ENCODE results near the gene RCCD1. TPM values are rescaled to one million over a fixed set of nuclear protein-coding genes. Genes with fewer than 3 reads are reported as not detected.
A peak's percentile ranks its signal among the peaks of the same experiment; 100 is the strongest.

RCCD1 gene
- total RNA-seq, 6 experiments from 2014 or later, result 13.7 to 16.4 (median 14.2) TPM

DNA sequence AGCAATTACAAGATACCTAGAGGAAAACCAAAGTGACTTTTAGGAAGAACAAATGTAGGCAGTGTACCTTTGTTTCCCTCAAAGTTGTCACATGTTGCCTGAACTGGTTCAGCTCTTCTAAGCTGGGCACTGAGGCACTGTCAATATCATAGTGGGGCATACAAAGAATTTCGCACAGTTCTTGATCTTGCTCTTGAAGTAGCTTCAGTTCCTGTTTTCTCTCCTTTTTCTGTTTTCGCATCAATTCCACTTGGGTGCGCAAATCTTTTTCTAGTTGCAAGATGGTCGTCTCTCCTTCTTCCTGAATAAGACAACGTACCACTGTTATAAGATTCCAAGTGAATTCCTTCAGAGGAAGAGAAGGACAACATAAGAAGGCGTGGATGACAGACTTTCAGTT lies 27.0 kb downstream of the RCCD1 start:
- TF ChIP-seq, protein P1, sequence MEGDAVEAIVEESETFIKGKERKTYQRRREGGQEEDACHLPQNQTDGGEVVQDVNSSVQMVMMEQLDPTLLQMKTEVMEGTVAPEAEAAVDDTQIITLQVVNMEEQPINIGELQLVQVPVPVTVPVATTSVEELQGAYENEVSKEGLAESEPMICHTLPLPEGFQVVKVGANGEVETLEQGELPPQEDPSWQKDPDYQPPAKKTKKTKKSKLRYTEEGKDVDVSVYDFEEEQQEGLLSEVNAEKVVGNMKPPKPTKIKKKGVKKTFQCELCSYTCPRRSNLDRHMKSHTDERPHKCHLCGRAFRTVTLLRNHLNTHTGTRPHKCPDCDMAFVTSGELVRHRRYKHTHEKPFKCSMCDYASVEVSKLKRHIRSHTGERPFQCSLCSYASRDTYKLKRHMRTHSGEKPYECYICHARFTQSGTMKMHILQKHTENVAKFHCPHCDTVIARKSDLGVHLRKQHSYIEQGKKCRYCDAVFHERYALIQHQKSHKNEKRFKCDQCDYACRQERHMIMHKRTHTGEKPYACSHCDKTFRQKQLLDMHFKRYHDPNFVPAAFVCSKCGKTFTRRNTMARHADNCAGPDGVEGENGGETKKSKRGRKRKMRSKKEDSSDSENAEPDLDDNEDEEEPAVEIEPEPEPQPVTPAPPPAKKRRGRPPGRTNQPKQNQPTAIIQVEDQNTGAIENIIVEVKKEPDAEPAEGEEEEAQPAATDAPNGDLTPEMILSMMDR (IDR thresholded peaks at IDR 0.05), result no peak
- Mint-ChIP-seq H3K9me3 (no peaks in the 10 kb centered on the region), H3K4me3 (no peak overlapping the region), H3K27me3 (ENCODE audit: insufficient read depth) (no peaks in the 10 kb centered on the region), H3K36me3 (ENCODE audit: low read depth) (peaks cover 52% of the 10 kb centered on the region), H3K27ac (peak overlapping the region; percentile 18; the same call in 1 of the 2 replicates), H3K4me1 (ENCODE audit: low read depth) (peaks cover 34% of the 10 kb centered on the region)
- DNase-seq, result no peak

DNA sequence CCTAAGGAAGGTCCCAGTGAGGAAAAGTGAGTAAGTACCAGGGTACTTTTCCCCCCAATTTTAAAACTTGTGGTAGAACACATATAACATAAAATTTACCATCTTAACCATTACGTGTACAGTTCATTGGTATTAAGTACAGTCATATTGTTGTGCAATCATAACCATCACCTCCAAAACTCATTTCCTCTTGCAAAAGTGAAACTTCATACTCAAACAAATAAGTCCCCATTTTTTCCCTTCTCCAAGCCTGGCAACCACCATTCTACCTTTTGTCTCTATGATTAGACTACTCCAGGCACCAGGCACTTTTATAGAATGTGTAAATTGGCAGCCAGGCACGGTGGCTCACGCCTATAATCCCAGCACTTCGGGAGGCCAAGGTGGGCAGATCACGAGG lies 27.5 kb downstream of the RCCD1 start:
- Mint-ChIP-seq H3K9me3 (no peaks in the 10 kb centered on the region), H3K27ac (peak overlapping the region; percentile 76), H3K4me1 (ENCODE audit: low read depth) (peaks cover 34% of the 10 kb centered on the region), H3K36me3 (ENCODE audit: low read depth) (peaks cover 52% of the 10 kb centered on the region), H3K4me3 (no peak overlapping the region), H3K27me3 (ENCODE audit: insufficient read depth) (no peaks in the 10 kb centered on the region)
- peak; percentile 9 for DNase-seq
- TF ChIP-seq, protein P1 (IDR thresholded peaks at IDR 0.05), result no peak

DNA sequence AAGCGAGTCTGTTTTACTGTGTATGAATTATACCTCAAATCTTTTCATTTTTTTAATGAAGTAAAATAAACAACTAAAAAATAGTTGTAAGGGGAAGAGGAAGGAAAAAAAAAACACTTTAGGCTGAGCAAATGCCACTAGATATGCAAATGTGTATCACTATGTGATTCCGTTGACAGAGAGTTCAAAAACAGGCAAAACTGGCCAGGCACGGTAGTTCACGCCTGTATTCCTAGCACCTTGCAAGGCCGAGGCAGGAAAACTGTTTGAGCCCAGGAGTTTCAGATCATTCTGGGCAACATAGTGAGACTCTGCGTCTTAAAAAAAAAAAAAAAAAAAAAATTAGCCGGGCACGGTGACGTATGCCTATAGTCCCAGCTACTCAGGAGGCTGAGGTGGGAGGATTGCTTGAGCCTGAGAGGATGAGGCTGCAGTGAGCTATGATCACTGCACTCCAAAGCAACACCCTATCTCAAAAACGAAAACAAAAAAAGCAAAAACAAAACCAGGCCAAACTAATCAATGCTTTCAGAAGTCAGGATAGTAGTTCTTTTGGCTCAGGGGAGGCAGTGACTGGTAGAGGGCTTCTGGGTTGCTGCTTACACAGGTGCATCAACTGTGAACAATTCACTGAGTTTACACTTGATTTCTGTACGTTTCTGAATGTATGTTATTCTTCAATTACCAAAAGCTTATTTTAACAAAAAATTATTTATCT lies 32.3 kb downstream of the RCCD1 start:
- no peaks in the 10 kb centered on the region for H3K9me3 Mint-ChIP-seq
- no peak overlapping the region for H3K4me3 Mint-ChIP-seq
- no peak for DNase-seq
- TF ChIP-seq, protein P1 (IDR thresholded peaks at IDR 0.05), result no peak
- H3K4me1 Mint-ChIP-seq (ENCODE audit: low read depth), result peaks cover 43% of the 10 kb centered on the region
- peak overlapping the region; percentile 40; the same call in 1 of the 2 replicates for H3K27ac Mint-ChIP-seq
- no peaks in the 10 kb centered on the region for H3K27me3 Mint-ChIP-seq (ENCODE audit: insufficient read depth)
- H3K36me3 Mint-ChIP-seq (ENCODE audit: low read depth), result peaks cover 31% of the 10 kb centered on the region

DNA sequence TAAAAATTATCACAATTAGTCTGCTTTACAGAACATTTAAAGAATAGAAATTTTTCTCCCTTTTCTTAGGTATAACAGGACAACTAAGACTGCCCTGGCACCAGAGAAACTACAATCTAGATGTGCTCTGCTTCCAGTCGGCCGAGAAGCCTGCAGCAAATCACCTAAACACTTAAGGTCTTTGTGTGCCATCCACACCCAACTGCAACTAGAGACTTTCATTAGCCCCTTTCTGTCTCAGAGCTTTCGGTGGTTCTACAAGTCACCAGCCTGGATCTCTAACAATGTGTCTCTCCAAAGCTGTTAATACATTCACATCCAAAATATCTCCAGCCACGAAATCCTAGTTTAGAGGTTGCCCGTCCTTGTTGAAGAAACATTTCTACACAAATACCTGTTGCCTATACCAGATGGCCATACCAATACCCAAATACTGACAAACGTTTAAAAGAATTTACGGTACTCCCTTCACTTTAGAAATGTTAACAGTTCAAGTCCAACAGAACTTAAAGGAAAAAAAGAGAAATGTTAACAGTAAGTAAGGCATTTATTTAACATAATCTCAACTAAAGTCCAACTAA lies 33.0 kb downstream of the RCCD1 start:
- Mint-ChIP-seq H3K27me3 (ENCODE audit: insufficient read depth) (no peaks in the 10 kb centered on the region), H3K27ac (peak overlapping the region; percentile 74), H3K9me3 (no peaks in the 10 kb centered on the region), H3K36me3 (ENCODE audit: low read depth) (peaks cover 31% of the 10 kb centered on the region), H3K4me3 (peak overlapping the region; percentile 52), H3K4me1 (ENCODE audit: low read depth) (peaks cover 44% of the 10 kb centered on the region)
- DNase-seq, result no peak
- TF ChIP-seq, protein P1 (IDR thresholded peaks at IDR 0.05), result no peak

DNA sequence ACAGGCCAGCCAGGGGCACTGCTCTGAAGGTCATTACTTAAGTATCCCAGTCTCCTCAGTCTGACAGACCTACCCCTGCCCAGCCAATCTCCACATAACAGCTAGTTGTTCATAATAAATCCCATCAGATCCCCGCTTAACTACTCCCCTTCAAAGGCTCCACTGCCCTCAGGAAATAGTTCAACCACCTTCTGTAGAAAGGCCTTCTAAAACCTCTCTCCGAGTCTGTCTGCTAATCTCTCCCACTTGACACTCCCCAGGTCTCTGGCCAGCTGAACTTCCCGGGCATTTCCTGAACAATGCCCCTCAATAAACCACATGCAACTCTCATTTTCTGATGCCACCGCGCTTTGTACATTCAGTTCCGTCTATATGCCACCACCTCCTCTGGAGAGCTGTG lies 33.6 kb downstream of the RCCD1 start:
- Mint-ChIP-seq H3K9me3 (no peaks in the 10 kb centered on the region), H3K4me3 (peak overlapping the region; percentile 20)

More for the DNA sequence above, 33.6 kb downstream of the RCCD1 start:
- Mint-ChIP-seq H3K36me3 (ENCODE audit: low read depth) (peaks cover 26% of the 10 kb centered on the region), H3K27ac (peak overlapping the region; percentile 74), H3K4me1 (ENCODE audit: low read depth) (peaks cover 45% of the 10 kb centered on the region), H3K27me3 (ENCODE audit: insufficient read depth) (no peaks in the 10 kb centered on the region)
- TF ChIP-seq, protein P1 (IDR thresholded peaks at IDR 0.05), result no peak
- no peak for DNase-seq

Measured in HFFc6 (cell line).